Fibroblast of lung (primary cell): ENCODE measurements around the gene RIBC1. TPM values are rescaled to one million over a fixed set of nuclear protein-coding genes. Genes with fewer than 3 reads are reported as not detected.
"Not testable (repeated sequence)": the region's sequence is repeated elsewhere in the genome, so short reads cannot be mapped to it uniquely, and the experiment has no call there.

Source experiments
- DNase-seq, 2 donors: peaks; one replicate each; pipeline versions ENCODE4 v3.0.0 to v3.0.0-alpha.2; 2010; ENCODE audit warnings: low read depth in 2 of 2
- H2AFZ ChIP-seq: 2 replicates; pipeline ENCODE4 v1.5.1; 2012; ENCODE audit warnings: low read length, control low read depth, inconsistent platforms
- H3K27ac ChIP-seq: 2 replicates; pipeline ENCODE4 v1.5.1; 2011; ENCODE audit warnings: low read length, control low read depth; ENCODE audit not compliant: insufficient read depth
- H3K27me3 ChIP-seq: 2 replicates; pipeline ENCODE4 v1.5.1; 2011; ENCODE audit warnings: mild to moderate bottlenecking, low read length; ENCODE audit not compliant: control insufficient read depth, insufficient read depth
- H3K36me3 ChIP-seq: 2 replicates; pipeline ENCODE4 v1.5.1; 2011; ENCODE audit warnings: low read length; ENCODE audit not compliant: control insufficient read depth, insufficient read depth
- H3K4me1 ChIP-seq: 2 replicates; pipeline ENCODE4 v1.5.1; 2011; ENCODE audit warnings: low read length; ENCODE audit not compliant: control insufficient read depth, insufficient read depth; ENCODE audit errors: extremely low read depth
- H3K4me2 ChIP-seq: 2 replicates; pipeline ENCODE4 v1.5.1; 2011; ENCODE audit warnings: low read length, control low read depth; ENCODE audit not compliant: insufficient read depth; ENCODE audit errors: extremely low read depth
- H3K4me3 ChIP-seq, 4 experiments: fragments of 200-600 bp in 1 of 4; sonication (generic) in 1 of 4; replicated peaks in 1 of 4; 2 replicates each; pipeline ENCODE4 v1.5.1; 2011 to 2016; ENCODE audit warnings: low read length in 4 of 4, low read depth in 3 of 4, mild to moderate bottlenecking in 3 of 4, control low read depth in 2 of 4, inconsistent platforms in 1 of 4, mixed read lengths in 1 of 4; ENCODE audit not compliant: insufficient read depth in 1 of 4; ENCODE audit errors: control extremely low read depth in 1 of 4
- H3K79me2 ChIP-seq: 2 replicates; pipeline ENCODE4 v1.5.1; 2012; ENCODE audit warnings: mild to moderate bottlenecking, low read length, inconsistent platforms; ENCODE audit not compliant: control insufficient read depth, insufficient read depth
- H3K9ac ChIP-seq: 2 replicates; pipeline ENCODE4 v1.5.1; 2011; ENCODE audit warnings: mild to moderate bottlenecking, low read length, control low read depth; ENCODE audit not compliant: insufficient read depth
- H3K9me3 ChIP-seq: 2 replicates; pipeline ENCODE4 v1.5.1; 2012; ENCODE audit warnings: low read depth, low read length; ENCODE audit not compliant: control insufficient read depth, insufficient read depth
- H4K20me1 ChIP-seq: 2 replicates; pipeline ENCODE4 v1.5.1; 2011; ENCODE audit warnings: low read length; ENCODE audit not compliant: control insufficient read depth, insufficient read depth; ENCODE audit errors: extremely low read depth
- EZH2 ChIP-seq: IDR thresholded peaks from 2 replicates; pipeline ENCODE4 v1.5.1; 2012; ENCODE audit warnings: low read length, control low read depth, mild to moderate bottlenecking; ENCODE audit errors: missing control alignments
- polyA plus RNA-seq, 2 donors: library from polyadenylated mRNA; depleted of rRNA in 1 of 2; stranded (reverse) in 1 of 2; unstranded in 1 of 2; fragments of >200 nt; gene quantifications; 2 replicates each; pipeline ENCODE4 v1.2.1, GENCODE V29; 2011 to 2012; ENCODE audit warnings: missing spikeins in 1 of 2
- total RNA-seq: library from RNA; depleted of rRNA; stranded (reverse); fragments of >200 nt; gene quantifications from 2 replicates; pipeline ENCODE4 v1.2.1, GENCODE V29; 2014
- TF ChIP-seq, protein P1 (sequence below), 2 donors: IDR thresholded peaks in 1 of 2; conservative IDR thresholded peaks in 1 of 2; 1 replicate in 1 of 2; 2 replicates in 1 of 2; pipeline ENCODE4 v1.5.1; 2011 to 2012; ENCODE audit warnings: low read length in 2 of 2, control low read depth in 1 of 2, inconsistent platforms in 1 of 2, low read depth in 1 of 2, mild to moderate bottlenecking in 1 of 2

Gene RIBC1
- total and polyA plus RNA-seq, 2 donors (not counting 1 experiment from before 2014, with no cell fraction given) = 0.15 to 1.3 TPM

DNA sequence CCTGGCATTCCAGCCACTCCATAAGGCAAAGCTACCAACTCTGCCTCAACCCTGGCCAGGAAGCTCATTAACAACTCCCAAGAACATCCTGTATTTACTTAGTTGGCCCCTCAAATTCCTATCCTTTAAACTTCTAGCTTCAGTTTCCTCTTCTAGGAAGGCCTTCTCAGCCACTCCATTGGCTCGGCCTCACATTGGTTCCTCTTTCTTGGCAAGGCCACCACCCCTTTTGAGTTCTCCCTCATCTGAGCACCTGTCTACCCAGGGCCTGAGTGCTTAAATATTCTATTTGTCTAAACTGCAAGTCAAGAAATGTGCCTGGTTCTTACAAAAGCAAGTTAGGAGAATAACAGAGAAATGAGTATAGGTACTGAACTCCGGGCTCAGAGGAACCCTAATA is 10.2 kb upstream of the RIBC1 start:
- H3K9ac ChIP-seq = no peak overlapping the region
- H3K27me3 ChIP-seq = no peaks in the 10 kb centered on the region
- no peak for DNase-seq
- H3K79me2 ChIP-seq = peaks cover 16% of the 10 kb centered on the region
- H4K20me1 ChIP-seq = peaks cover 2% of the 10 kb centered on the region
- H2AFZ ChIP-seq = no peak overlapping the region
- H3K4me1 ChIP-seq = no peaks in the 10 kb centered on the region
- H3K9me3 ChIP-seq = no peaks in the 10 kb centered on the region
- no peak overlapping the region for H3K4me2 ChIP-seq
- H3K36me3 ChIP-seq = peaks cover 1% of the 10 kb centered on the region
- no peak overlapping the region for H3K4me3 ChIP-seq
- TF ChIP-seq, protein P1, sequence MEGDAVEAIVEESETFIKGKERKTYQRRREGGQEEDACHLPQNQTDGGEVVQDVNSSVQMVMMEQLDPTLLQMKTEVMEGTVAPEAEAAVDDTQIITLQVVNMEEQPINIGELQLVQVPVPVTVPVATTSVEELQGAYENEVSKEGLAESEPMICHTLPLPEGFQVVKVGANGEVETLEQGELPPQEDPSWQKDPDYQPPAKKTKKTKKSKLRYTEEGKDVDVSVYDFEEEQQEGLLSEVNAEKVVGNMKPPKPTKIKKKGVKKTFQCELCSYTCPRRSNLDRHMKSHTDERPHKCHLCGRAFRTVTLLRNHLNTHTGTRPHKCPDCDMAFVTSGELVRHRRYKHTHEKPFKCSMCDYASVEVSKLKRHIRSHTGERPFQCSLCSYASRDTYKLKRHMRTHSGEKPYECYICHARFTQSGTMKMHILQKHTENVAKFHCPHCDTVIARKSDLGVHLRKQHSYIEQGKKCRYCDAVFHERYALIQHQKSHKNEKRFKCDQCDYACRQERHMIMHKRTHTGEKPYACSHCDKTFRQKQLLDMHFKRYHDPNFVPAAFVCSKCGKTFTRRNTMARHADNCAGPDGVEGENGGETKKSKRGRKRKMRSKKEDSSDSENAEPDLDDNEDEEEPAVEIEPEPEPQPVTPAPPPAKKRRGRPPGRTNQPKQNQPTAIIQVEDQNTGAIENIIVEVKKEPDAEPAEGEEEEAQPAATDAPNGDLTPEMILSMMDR (conservative IDR thresholded peaks at IDR 0.05 in 1 of 2, IDR thresholded peaks at IDR 0.05 in 1 of 2; ENCODE audit: low read depth in 1 of 2, low read length in 2 of 2) = no peak
- no peak for TF ChIP-seq EZH2
- H3K27ac ChIP-seq = no peak overlapping the region

DNA sequence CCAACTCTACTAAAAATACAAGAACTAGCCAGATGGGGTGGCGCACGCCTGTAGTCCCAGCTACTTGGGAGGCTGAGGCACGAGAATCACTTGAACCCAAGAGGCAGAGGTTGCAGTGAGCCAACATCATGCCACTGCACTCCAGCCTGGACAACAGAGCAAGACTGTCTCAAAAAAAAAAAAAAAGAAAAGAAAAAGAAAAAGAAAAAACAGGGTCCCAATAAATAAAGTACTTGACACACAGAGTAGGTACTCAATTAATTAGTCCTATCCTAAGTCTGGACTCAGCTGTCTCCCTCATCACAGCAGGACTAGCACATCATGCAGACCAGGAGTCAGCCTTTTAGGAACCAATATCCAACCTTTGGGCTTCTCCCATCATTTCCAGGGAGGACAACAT is 2.3 kb upstream of the RIBC1 start:
- Histone ChIP-seq H3K4me2 (peak overlapping the region; percentile 87), H3K4me3 (peak overlapping the region in 1 of 4 experiments; percentile 96), H3K79me2 (peaks cover 52% of the 10 kb centered on the region)
- not testable (repeated sequence) for H3K36me3 ChIP-seq, H3K27ac ChIP-seq, H3K27me3 ChIP-seq, DNase-seq, H3K9ac ChIP-seq, H4K20me1 ChIP-seq, H3K9me3 ChIP-seq, H3K4me1 ChIP-seq, H2AFZ ChIP-seq

DNA sequence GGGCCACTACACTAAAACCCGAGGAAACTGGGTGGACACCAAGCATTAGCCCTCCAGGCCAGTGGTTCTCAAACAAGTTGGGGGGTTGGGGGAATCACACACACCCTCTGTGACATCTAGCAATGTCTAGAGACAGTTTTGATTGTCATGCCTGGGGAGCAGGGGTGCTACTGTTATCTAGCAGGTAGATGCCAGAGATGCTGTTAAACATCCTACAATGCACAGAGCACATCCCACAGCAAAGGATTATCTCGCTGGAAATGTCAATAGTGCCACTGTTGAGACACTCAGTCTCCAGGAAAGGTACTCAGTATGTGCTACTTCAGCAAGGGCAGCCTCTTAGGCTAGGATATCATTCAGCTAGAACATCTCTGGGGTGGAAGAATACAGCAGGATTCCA is 1.5 kb upstream of the RIBC1 start:
- Histone ChIP-seq H3K9ac (peak overlapping the region; percentile 94), H3K27ac (no peak overlapping the region), H3K4me3 (peak overlapping the region; percentile 71 to 96 (median 84)), H3K27me3 (no peaks in the 10 kb centered on the region), H3K9me3 (no peaks in the 10 kb centered on the region), H3K4me2 (peak overlapping the region; percentile 87), H3K79me2 (peaks cover 52% of the 10 kb centered on the region), H3K36me3 (no peaks in the 10 kb centered on the region), H4K20me1 (no peaks in the 10 kb centered on the region), H3K4me1 (peaks cover 4% of the 10 kb centered on the region), H2AFZ (no peak overlapping the region)
- no peak for TF ChIP-seq EZH2
- TF ChIP-seq, protein P1 (conservative IDR thresholded peaks at IDR 0.05 in 1 of 2, IDR thresholded peaks at IDR 0.05 in 1 of 2; ENCODE audit: low read depth in 1 of 2, low read length in 2 of 2) = no peak
- DNase-seq = no peak
